ENCODE results near the gene GULP1. TPM values are rescaled to one million over a fixed set of nuclear protein-coding genes. Genes with fewer than 3 reads are reported as not detected.

The GULP1 gene
- total RNA-seq, 4 donors from 2014 or later, result 14.3 to 128 (median 95.7) TPM

- Histone ChIP-seq H3K4me1 (peaks cover 0 to 3% of the 10 kb centered on the region in 2 donors), H3K36me3 (no peaks in the 10 kb centered on the region), H3K27ac (no peak overlapping the region), H3K4me3 (no peak overlapping the region), H3K27me3 (no peaks in the 10 kb centered on the region), H3K9me3 (no peaks in the 10 kb centered on the region)
- DNase-seq, result no peak
- no peak for TF ChIP-seq CTCF (IDR thresholded peaks at IDR 0.05)
- no peak for TF ChIP-seq POLR2A (IDR thresholded peaks at IDR 0.05)
- intact Hi-C loops (cut with DNase I; ENCODE audit: low total_unique reads), result no loop called here
Observed at GRCh38 chr2:188481474-188481873, 189.8 kb downstream of the GULP1 start.

GRCh38 chr2:188485496-188485895, 193.8 kb downstream of the GULP1 start:
- TF ChIP-seq CTCF (IDR thresholded peaks at IDR 0.05), result no peak
- TF ChIP-seq POLR2A (IDR thresholded peaks at IDR 0.05), result no peak
- no peaks in the 10 kb centered on the region for H3K4me1 ChIP-seq
- intact Hi-C loops (cut with DNase I; ENCODE audit: low total_unique reads), result no loop called here
- DNase-seq, result no peak
- H3K4me3 ChIP-seq, result no peak overlapping the region
- no peak overlapping the region for H3K27ac ChIP-seq
- H3K36me3 ChIP-seq, result peaks cover 0 to 2% of the 10 kb centered on the region in 2 donors
- no peaks in the 10 kb centered on the region for H3K9me3 ChIP-seq
- no peaks in the 10 kb centered on the region for H3K27me3 ChIP-seq

GRCh38 chr2:188492751-188493150, 201.1 kb downstream of the GULP1 start:
- Histone ChIP-seq H3K36me3 (no peaks in the 10 kb centered on the region), H3K4me1 (peaks cover 0 to 3% of the 10 kb centered on the region in 2 donors), H3K27ac (no peak overlapping the region), H3K27me3 (no peaks in the 10 kb centered on the region), H3K4me3 (no peak overlapping the region), H3K9me3 (no peaks in the 10 kb centered on the region)
- TF ChIP-seq CTCF (IDR thresholded peaks at IDR 0.05) (no peak), POLR2A (IDR thresholded peaks at IDR 0.05) (no peak)
- intact Hi-C loops (cut with DNase I; ENCODE audit: low total_unique reads), result no loop called here
- DNase-seq, result no peak

GRCh38 chr2:188494906-188495305, 203.2 kb downstream of the GULP1 start:
- Histone ChIP-seq H3K9me3 (no peaks in the 10 kb centered on the region), H3K4me3 (no peak overlapping the region), H3K27ac (no peak overlapping the region), H3K36me3 (no peaks in the 10 kb centered on the region), H3K4me1 (peaks cover 0 to 3% of the 10 kb centered on the region in 2 donors), H3K27me3 (no peaks in the 10 kb centered on the region)
- intact Hi-C loops (cut with DNase I; ENCODE audit: low total_unique reads), result no loop called here
- no peak for DNase-seq
- no peak for TF ChIP-seq CTCF (IDR thresholded peaks at IDR 0.05)
- TF ChIP-seq POLR2A (IDR thresholded peaks at IDR 0.05), result no peak

GRCh38 chr2:188495969-188496431, 204.3 kb downstream of the GULP1 start:
- H3K4me1 ChIP-seq, result peaks cover 0 to 3% of the 10 kb centered on the region in 2 donors
- no peak for DNase-seq
- intact Hi-C loops (cut with DNase I; ENCODE audit: low total_unique reads), result no loop called here
- H3K4me3 ChIP-seq, result no peak overlapping the region
- H3K9me3 ChIP-seq, result no peaks in the 10 kb centered on the region
- no peak overlapping the region for H3K27ac ChIP-seq
- no peaks in the 10 kb centered on the region for H3K36me3 ChIP-seq
- TF ChIP-seq CTCF (IDR thresholded peaks at IDR 0.05) (no peak), POLR2A (IDR thresholded peaks at IDR 0.05) (no peak)
- no peaks in the 10 kb centered on the region for H3K27me3 ChIP-seq

Data from uterus (tissue), 4 donors.